Bronchial epithelial cell (primary cell): ENCODE data around the gene PTRH1. TPM values are rescaled to one million over a fixed set of nuclear protein-coding genes. Genes with fewer than 3 reads are reported as not detected.

ENCODE experiments used
- DNase-seq: peaks from one replicate; pipeline ENCODE4 v3.0.0-alpha.2; 2010; ENCODE audit warnings: low read depth
- FAIRE-seq: peaks from 2 replicates; lab custom pipeline; 2011; peaks lifted over from hg19 to GRCh38; lab: Jason Lieb, UNC
- H3K27me3 ChIP-seq: 2 replicates; pipeline ENCODE4 v1.5.1; 2011; ENCODE audit warnings: low read length; ENCODE audit not compliant: control insufficient read depth, insufficient read depth
- H3K36me3 ChIP-seq: 2 replicates; pipeline ENCODE4 v1.5.1; 2011; ENCODE audit warnings: low read length; ENCODE audit not compliant: control insufficient read depth, insufficient read depth
- H3K4me3 ChIP-seq: 2 replicates; pipeline ENCODE4 v1.5.1; 2011; ENCODE audit warnings: mild to moderate bottlenecking, low read depth, low read length, control low read depth
- CTCF ChIP-seq: IDR thresholded peaks from 2 replicates; pipeline ENCODE4 v1.5.1; 2011; ENCODE audit warnings: mild to moderate bottlenecking, moderate library complexity, low read length, control low read depth, inconsistent platforms; ENCODE audit not compliant: insufficient read depth, severe bottlenecking
- total RNA-seq: library from RNA; depleted of rRNA; stranded (reverse); fragments of >200 nt; gene quantifications from 2 replicates; pipeline ENCODE4 v1.2.1, GENCODE V29; 2014

Gene PTRH1
- total RNA-seq, 1 donor from 2014 or later = 26.6 TPM

- TF ChIP-seq CTCF = no peak
- no peak overlapping the region for H3K4me3 ChIP-seq
- FAIRE-seq (no peak), DNase-seq (peak; percentile 19)
- no peaks in the 10 kb centered on the region for H3K36me3 ChIP-seq
- no peaks in the 10 kb centered on the region for H3K27me3 ChIP-seq
Observed at GRCh38 chr9:127720865-127721227, 5.4 kb upstream of the PTRH1 start.

GRCh38 chr9:127720031-127720864, 4.8 kb upstream of the PTRH1 start:
- no peaks in the 10 kb centered on the region for H3K27me3 ChIP-seq
- FAIRE-seq (peak; percentile 50), DNase-seq (no peak)
- no peaks in the 10 kb centered on the region for H3K36me3 ChIP-seq
- H3K4me3 ChIP-seq = no peak overlapping the region
- TF ChIP-seq CTCF = no peak

GRCh38 chr9:127717766-127718165, 2.3 kb upstream of the PTRH1 start:
- H3K4me3 ChIP-seq = no peak overlapping the region
- no peak for TF ChIP-seq CTCF
- FAIRE-seq = no peak
- no peaks in the 10 kb centered on the region for H3K36me3 ChIP-seq
- H3K27me3 ChIP-seq = no peaks in the 10 kb centered on the region
- no peak for DNase-seq

- no peak for DNase-seq
- no peaks in the 10 kb centered on the region for H3K27me3 ChIP-seq
- FAIRE-seq = no peak
- H3K4me3 ChIP-seq = no peak overlapping the region
- peaks cover 3% of the 10 kb centered on the region for H3K36me3 ChIP-seq
- TF ChIP-seq CTCF = no peak
Observed at GRCh38 chr9:127716412-127716811, 949 bp upstream of the PTRH1 start.

GRCh38 chr9:127714951-127715469, 453 bp downstream of the PTRH1 start:
- H3K36me3 ChIP-seq = peaks cover 3% of the 10 kb centered on the region
- H3K27me3 ChIP-seq = no peaks in the 10 kb centered on the region
- TF ChIP-seq CTCF = no peak
- H3K4me3 ChIP-seq = peak overlapping the region; percentile 93
- DNase-seq (no peak), FAIRE-seq (no peak)
